A549 (cell line): ENCODE results near the gene CHD9. TPM values are rescaled to one million over a fixed set of nuclear protein-coding genes. Genes with fewer than 3 reads are reported as not detected.

Source experiments
- ATAC-seq, 2 experiments: fragments of 200-7000 bp in 1 of 2; fragments of >200 bp in 1 of 2; cut with Nextera tagmentation in 1 of 2; cut with Tn5 transposase in 1 of 2; 3 replicates each; pipeline versions ENCODE4 v1.8.0 to v1.9.1; 2018 to 2020; ENCODE audit warnings: mild to moderate bottlenecking in 1 of 2, moderate library complexity in 1 of 2
- CTCF ChIA-PET: fragments of 300-600 bp; sonication (Branson Sonifier 250); formaldehyde crosslinking; extraction: SDS; loops from one replicate; lab custom pipeline; 2021; ENCODE audit warnings: antibody characterized with exemption, inconsistent platforms; lab: Yijun Ruan, JAX
- POLR2A ChIA-PET: fragments of 350-600 bp; formaldehyde crosslinking; extraction: SDS; loops from one replicate; lab custom pipeline; 2021; ENCODE audit warnings: antibody characterized with exemption, inconsistent platforms; lab: Yijun Ruan, JAX
- DNase-seq, 2 experiments: peaks; one replicate each; pipeline versions ENCODE4 v3.0.0 to v3.0.0-alpha.2; 2011 to 2016; ENCODE audit warnings: low read depth in 1 of 2, low spot score in 1 of 2
- FAIRE-seq: peaks from 2 replicates; lab custom pipeline; 2011; peaks lifted over from hg19 to GRCh38; lab: Jason Lieb, UNC
- H3K27ac ChIP-seq, 2 experiments: fragments of >200 bp; sonication (Bioruptor Twin); formaldehyde crosslinking; 3 replicates each; pipeline ENCODE4 v1.5.1; 2016 to 2017
- H3K4me1 ChIP-seq: fragments of >200 bp; sonication (Bioruptor Twin); formaldehyde crosslinking; 3 replicates; pipeline ENCODE4 v1.6.1; 2016
- H3K4me2 ChIP-seq: fragments of >200 bp; sonication (Bioruptor Twin); formaldehyde crosslinking; 3 replicates; pipeline ENCODE4 v1.6.1; 2016
- H3K4me3 ChIP-seq: fragments of >200 bp; sonication (Bioruptor Twin); formaldehyde crosslinking; 3 replicates; pipeline ENCODE4 v1.5.1; 2016
- H3K9me3 ChIP-seq: fragments of >200 bp; sonication (Bioruptor Twin); formaldehyde crosslinking; 3 replicates; pipeline ENCODE4 v1.6.1; 2016
- CBX2 ChIP-seq: fragments of 200-600 bp; sonication (generic); IDR thresholded peaks from 2 replicates; pipeline ENCODE4 v1.6.1; 2016; ENCODE audit warnings: low read depth, mild to moderate bottlenecking, borderline replicate concordance
- CHD2 ChIP-seq: fragments of 150-350 bp; IDR thresholded peaks from 2 replicates; pipeline ENCODE4 v1.6.1; 2014; ENCODE audit warnings: low read length; ENCODE audit not compliant: partially characterized antibody
- CHD4 ChIP-seq: fragments of 200-600 bp; sonication (generic); IDR thresholded peaks from 2 replicates; pipeline ENCODE4 v1.6.1; 2016; ENCODE audit warnings: antibody characterized with exemption, mild to moderate bottlenecking, borderline replicate concordance
- CTCF ChIP-seq: fragments of >200 bp; sonication (Bioruptor Twin); formaldehyde crosslinking; IDR thresholded peaks from 3 replicates; pipeline ENCODE4 v1.5.1; 2016
- ELK1 ChIP-seq: fragments of 150-350 bp; IDR thresholded peaks from 2 replicates; pipeline ENCODE4 v1.6.1; 2014; ENCODE audit warnings: low read depth, mild to moderate bottlenecking, low read length
- FOSB ChIP-seq: fragments of 250-450 bp; sonication (Bioruptor Pico); IDR thresholded peaks from 2 replicates; pipeline ENCODE4 v1.5.0; 2020; ENCODE audit warnings: mild to moderate bottlenecking, moderate library complexity
- FOSL2 ChIP-seq, 2 experiments: fragments of 450-650 bp in 1 of 2; fragments of >200 bp in 1 of 2; sonication (Bioruptor Twin) in 1 of 2; formaldehyde crosslinking; IDR thresholded peaks; 2 replicates each; pipeline versions ENCODE4 v1.5.0 to v1.6.1; 2016 to 2020; ENCODE audit warnings: mild to moderate bottlenecking in 1 of 2, moderate library complexity in 1 of 2
- HES2 ChIP-seq: fragments of >200 bp; sonication (Bioruptor Twin); formaldehyde crosslinking; IDR thresholded peaks from 2 replicates; pipeline ENCODE4 v1.6.1; 2016
- HEYL ChIP-seq: fragments of 250-450 bp; sonication (Bioruptor Pico); IDR thresholded peaks from 2 replicates; pipeline ENCODE4 v1.8.0; 2021; ENCODE audit warnings: mild to moderate bottlenecking, moderate library complexity
- HOXB13 ChIP-seq: fragments of 250-450 bp; sonication (Bioruptor Pico); IDR thresholded peaks from 2 replicates; pipeline ENCODE4 v1.5.0; 2020; ENCODE audit warnings: low read depth, mild to moderate bottlenecking, moderate library complexity
- JUN ChIP-seq, 2 experiments: fragments of >200 bp; sonication (Bioruptor Twin); formaldehyde crosslinking; IDR thresholded peaks; 2 replicates in 1 of 2; 3 replicates in 1 of 2; pipeline ENCODE4 v1.6.1; 2016 to 2017
- MAFK ChIP-seq: fragments of 450-650 bp; IDR thresholded peaks from 2 replicates; pipeline ENCODE4 v1.6.1; 2014; ENCODE audit not compliant: partially characterized antibody
- MYC ChIP-seq: IDR thresholded peaks from 2 replicates; pipeline ENCODE4 v1.6.1; 2012; ENCODE audit warnings: mild to moderate bottlenecking, inconsistent platforms, low read length, improper control_type of control experiment, borderline replicate concordance
- NFE2L2 ChIP-seq: fragments of 150-350 bp; conservative IDR thresholded peaks from 2 replicates; pipeline ENCODE4 v1.6.1; 2014; ENCODE audit warnings: low read length
- NPAS2 ChIP-seq: fragments of 250-450 bp; sonication (Bioruptor Pico); IDR thresholded peaks from 2 replicates; pipeline ENCODE4 v1.8.0; 2022; ENCODE audit warnings: mild to moderate bottlenecking, moderate library complexity, borderline replicate concordance
- PBX3 ChIP-seq: IDR thresholded peaks from 2 replicates; pipeline ENCODE4 v1.6.1; 2012
- RAD21 ChIP-seq, 2 experiments: fragments of >200 bp in 1 of 2; sonication (Bioruptor Twin) in 1 of 2; formaldehyde crosslinking in 1 of 2; IDR thresholded peaks in 1 of 2; conservative IDR thresholded peaks in 1 of 2; 2 replicates in 1 of 2; 3 replicates in 1 of 2; pipeline ENCODE4 v1.6.1; 2012 to 2018; ENCODE audit warnings: inconsistent platforms in 1 of 2
- RCOR1 ChIP-seq: fragments of 150-350 bp; IDR thresholded peaks from 2 replicates; pipeline ENCODE4 v1.6.1; 2014; ENCODE audit warnings: antibody characterized with exemption, low read length, low read depth
- ZNF302 ChIP-seq: fragments of 250-450 bp; sonication (Bioruptor Pico); IDR thresholded peaks from 2 replicates; pipeline ENCODE4 v1.9.0; 2021; ENCODE audit warnings: inconsistent platforms, mild to moderate bottlenecking, moderate library complexity
- WGBS: methylation state at CpG from one replicate; pipeline ENCODE4 v1.1.6; 2017; ENCODE audit errors: missing lambda C conversion rate; 5-methylcytosine and 5-hydroxymethylcytosine counted together
- polyA plus RNA-seq, 4 experiments: library from polyadenylated mRNA; depleted of rRNA in 3 of 4; stranded (reverse); fragments of >200 nt; fragmentation: RNase III in 1 of 4; extraction: RNeasy Plus Mini Kit Qiagen cat#74134 plus additional on column Dnase treatment in 1 of 4; gene quantifications; 2 replicates in 3 of 4; 3 replicates in 1 of 4; pipeline ENCODE4 v1.2.3, GENCODE V29; 2011 to 2017

CHD9 gene
- polyA plus RNA-seq, 2 of the 4 experiments (the other 2 are of a cell fraction), result 17.8 to 51.6 TPM

GRCh38 chr16:53219795-53220454, 165.1 kb downstream of the CHD9 start:
- peak overlapping the region in 1 of 2 experiments; percentile 40; a peak in 2 of 6 replicates for H3K27ac ChIP-seq
- peak overlapping the region; percentile 52 for H3K4me2 ChIP-seq
- no peaks in the 10 kb centered on the region for H3K9me3 ChIP-seq
- ChIA-PET CTCF (interaction anchor here (1.5 kb wide), 1 partner anchor 12 kb away, joined by 4 read pairs; no protein-coding TSS in a partner anchor), POLR2A (no interaction called here)
- TF ChIP-seq PBX3, result no peak
- TF ChIP-seq FOSL2 (IDR thresholded peaks at IDR 0.05), result 0 out of 2 replicates have a peak, but pooled peaks have one; percentile 24
- peak; percentile 69 for TF ChIP-seq FOSL2 (CRISPR knock-in tag; IDR thresholded peaks at IDR 0.05)
- FAIRE-seq (no peak), ATAC-seq (peak in 1 of 2 experiments; percentile 67; a peak in 2 of 6 replicates), DNase-seq (peak in 1 of 2 experiments; percentile 27)
- WGBS, result 48% methylated on average over 2 of the region's 2 CpGs
- no peak overlapping the region for H3K4me3 ChIP-seq
- H3K4me1 ChIP-seq, result peaks cover 53% of the 10 kb centered on the region

GRCh38 chr16:53220585-53220984, 165.8 kb downstream of the CHD9 start:
- H3K4me1 ChIP-seq, result peaks cover 58% of the 10 kb centered on the region
- ATAC-seq (peak; percentile 76 to 81; a peak in 5 of 6 replicates), DNase-seq (peak in 1 of 2 experiments; percentile 49), FAIRE-seq (no peak)
- TF ChIP-seq NFE2L2 (no peak), FOSB (CRISPR knock-in tag) (no peak), CHD4 (no peak), CHD2 (no peak), MYC (no peak), CTCF (0 out of 3 replicates have a peak, but pooled peaks have one; percentile 12), CBX2 (no peak), HEYL (CRISPR knock-in tag) (no peak), RAD21 (conservative IDR thresholded peaks at IDR 0.05 in 1 of 2, IDR thresholded peaks at IDR 0.05 in 1 of 2) (0 out of 5 replicates have a peak, but pooled peaks of 1 of the 2 experiments have one; percentile 17), JUN (IDR thresholded peaks at IDR 0.05) (no peak)
- H3K9me3 ChIP-seq, result no peaks in the 10 kb centered on the region
- H3K4me2 ChIP-seq, result peak overlapping the region; percentile 52; the same call in 2 of the 3 replicates
- ChIA-PET POLR2A (no interaction called here), CTCF (interaction anchor here (1.5 kb wide), 1 partner anchor 13 kb away, joined by 4 read pairs; no protein-coding TSS in a partner anchor)
- H3K27ac ChIP-seq, result peak overlapping the region in 1 of 2 experiments; percentile 13; a peak in 1 of 6 replicates
- H3K4me3 ChIP-seq, result no peak overlapping the region
- WGBS, result 94% methylated on average over 2 of the region's 2 CpGs

- H3K9me3 ChIP-seq, result no peaks in the 10 kb centered on the region
- H3K4me1 ChIP-seq, result peaks cover 29% of the 10 kb centered on the region
- WGBS, result 58% methylated on average over 2 of the region's 2 CpGs
- CTCF ChIA-PET, result no interaction called here
- H3K4me2 ChIP-seq, result peak overlapping the region; percentile 31; the same call in 2 of the 3 replicates
- H3K4me3 ChIP-seq, result no peak overlapping the region
- ATAC-seq (peak; percentile 39 to 57; a peak in 2 of 6 replicates), DNase-seq (peak in 1 of 2 experiments; percentile 55)
- TF ChIP-seq ZNF302 (CRISPR knock-in tag), result no peak
- TF ChIP-seq ELK1, result no peak
- TF ChIP-seq NFE2L2, result peak; percentile 82
- no peak for TF ChIP-seq CTCF
- TF ChIP-seq HOXB13 (CRISPR knock-in tag), result 0 out of 2 replicates have a peak, but pooled peaks have one; percentile 43
- peak; percentile 89 for TF ChIP-seq MAFK
- no peak for TF ChIP-seq HES2
- no peak for TF ChIP-seq CHD2
- TF ChIP-seq RCOR1, result no peak
- no peak for TF ChIP-seq NPAS2 (CRISPR knock-in tag)
- TF ChIP-seq, all 56 proteins: peak for 3
- POLR2A ChIA-PET, result no interaction called here
- peak overlapping the region; percentile 45 to 62 for H3K27ac ChIP-seq
- no peak for FAIRE-seq
Measured at GRCh38 chr16:53224951-53225533, 170.3 kb downstream of the CHD9 start.
